Spleen (tissue), 11 donors: ENCODE data around the gene PLEKHM2. TPM values are rescaled to one million over a fixed set of nuclear protein-coding genes. Genes with fewer than 3 reads are reported as not detected.
A peak's percentile ranks its signal among the peaks of the same experiment; 100 is the strongest.

ENCODE experiments used
- DNase-seq: peaks from one replicate; pipeline ENCODE4 v3.0.0-alpha.2; 2020
- H3K27ac ChIP-seq, 8 donors: fragments of 200-600 bp; sonication (generic) in 7 of 8; 1 replicate in 4 of 8; 2 replicates in 4 of 8; pipeline versions ENCODE4 v1.5.0 to v1.8.0; 2016 to 2021; ENCODE audit warnings: inconsistent platforms in 4 of 8, mild to moderate bottlenecking in 4 of 8, moderate library complexity in 1 of 8
- H3K27me3 ChIP-seq, 7 donors: fragments of 200-600 bp; sonication (generic) in 6 of 7; replicated peaks in 1 of 7; 1 replicate in 4 of 7; 2 replicates in 3 of 7; pipeline versions ENCODE4 v1.5.0 to v1.8.0; 2016 to 2021; ENCODE audit warnings: inconsistent platforms in 3 of 7, mild to moderate bottlenecking in 1 of 7
- H3K36me3 ChIP-seq, 6 donors: fragments of 200-600 bp; sonication (generic) in 5 of 6; 1 replicate in 4 of 6; 2 replicates in 2 of 6; pipeline versions ENCODE4 v1.5.0 to v1.8.0; 2016 to 2021; ENCODE audit warnings: inconsistent platforms in 2 of 6
- H3K4me1 ChIP-seq, 6 donors: fragments of 200-600 bp; sonication (generic) in 5 of 6; 1 replicate in 3 of 6; 2 replicates in 3 of 6; pipeline versions ENCODE4 v1.5.0 to v1.8.0; 2016 to 2021; ENCODE audit warnings: inconsistent platforms in 3 of 6
- H3K4me3 ChIP-seq, 8 donors: fragments of 200-600 bp; sonication (generic) in 7 of 8; 1 replicate in 4 of 8; 2 replicates in 4 of 8; pipeline versions ENCODE4 v1.5.0 to v1.8.0; 2016 to 2021; ENCODE audit warnings: inconsistent platforms in 4 of 8, mild to moderate bottlenecking in 4 of 8, moderate library complexity in 2 of 8
- H3K9me3 ChIP-seq, 8 donors: fragments of 200-600 bp; sonication (generic) in 7 of 8; 1 replicate in 4 of 8; 2 replicates in 4 of 8; pipeline versions ENCODE4 v1.5.0 to v1.8.0; 2016 to 2021; ENCODE audit warnings: inconsistent platforms in 4 of 8
- CTCF ChIP-seq, 11 experiments: fragments of 200-600 bp in 7 of 11; fragments of 450-650 bp in 4 of 11; sonication (generic) in 4 of 11; IDR thresholded peaks in 8 of 11; conservative IDR thresholded peaks in 3 of 11; 1 replicate in 7 of 11; 2 replicates in 4 of 11; pipeline versions ENCODE4 v1.4.0 to v1.8.0; 2016 to 2021; ENCODE audit warnings: antibody characterized with exemption in 11 of 11, inconsistent platforms in 4 of 11, mild to moderate bottlenecking in 1 of 11
- POLR2A ChIP-seq, 3 donors: fragments of 450-650 bp; IDR thresholded peaks; one replicate each; pipeline ENCODE4 v1.5.1; 2017; ENCODE audit warnings: antibody characterized with exemption in 3 of 3, mild to moderate bottlenecking in 1 of 3
- POLR2AphosphoS5 ChIP-seq, 3 donors: sonication (generic); formaldehyde crosslinking; IDR thresholded peaks; one replicate each; pipeline ENCODE4 v1.5.1; 2017; ENCODE audit warnings: antibody characterized with exemption in 3 of 3
- WGBS, 5 donors: extraction: QIAGEN DNeasy Blood & Tissue Kit in 3 of 5; methylation state at CpG; one replicate each; pipeline versions ENCODE4 v1.1.5 to v1.1.7; 2013 to 2018; 5-methylcytosine and 5-hydroxymethylcytosine counted together
- intact Hi-C: fragments of 100-400 bp; cut with DNase I; formaldehyde crosslinking; loops from one replicate; pipeline ENCODE4 v1.15.0; 2023; ENCODE audit warnings: low total_unique reads
- polyA plus RNA-seq, 3 donors: library from polyadenylated mRNA; stranded (reverse); fragments of 200-250 nt; gene quantifications; one replicate each; pipeline ENCODE4 v1.2.1, GENCODE V29; 2013
- total RNA-seq, 7 donors: library from RNA; depleted of rRNA in 3 of 7; stranded (reverse); fragments of >200 nt in 3 of 7; fragmentation: NEBNext Ultra II Directional in 4 of 7; extraction: Animal tissue kit (Norgen Biotek cat#: 25700) in 4 of 7; gene quantifications; one replicate each; pipeline versions ENCODE4 v1.1.0 to v1.2.1, GENCODE V29; 2016 to 2021
- donor health status: healthy with polysubstance abuse.
- donor health status: DM: no; HTN: no; CAD: no; lungs with moderate emphysema.
- donor health status: DM: no; HTN: no; CAD: no.
- donor health status: Bipolar disorder and iron deficiency.
- donor health status: healthy.
- donor health status: DM: no; HTN: no; CAD: no.
- donor health status: DM: yes; HTN: yes; CAD: no.

PLEKHM2 gene
- total and polyA plus RNA-seq, 10 donors = 25.9 to 96.0 (median 60.6) TPM

GRCh38 chr1:15764269-15764764, 80.2 kb downstream of the PLEKHM2 start:
- peaks cover 2 to 49% (median 21%) of the 10 kb centered on the region in 6 donors for H3K4me1 ChIP-seq
- DNase-seq = no peak
- TF ChIP-seq CTCF (IDR thresholded peaks at IDR 0.05 in 8 of 11, conservative IDR thresholded peaks at IDR 0.05 in 3 of 11) = no peak
- TF ChIP-seq POLR2A (IDR thresholded peaks at IDR 0.05) = no peak
- TF ChIP-seq POLR2AphosphoS5 (IDR thresholded peaks at IDR 0.05) = no peak
- H3K9me3 ChIP-seq = no peaks in the 10 kb centered on the region
- no peak overlapping the region for H3K4me3 ChIP-seq
- H3K27me3 ChIP-seq = peaks cover 0 to 35% (median 10%) of the 10 kb centered on the region in 7 donors
- H3K27ac ChIP-seq = peak overlapping the region in 3 of 8 donors; percentile 9 to 22 (median 17)
- WGBS, 5 donors = 59 to 66% (median 64%) methylated on average over 10 of the region's 10 CpGs
- intact Hi-C loops = no loop called here
- peaks cover 0 to 29% (median 0%) of the 10 kb centered on the region in 6 donors for H3K36me3 ChIP-seq

DNA sequence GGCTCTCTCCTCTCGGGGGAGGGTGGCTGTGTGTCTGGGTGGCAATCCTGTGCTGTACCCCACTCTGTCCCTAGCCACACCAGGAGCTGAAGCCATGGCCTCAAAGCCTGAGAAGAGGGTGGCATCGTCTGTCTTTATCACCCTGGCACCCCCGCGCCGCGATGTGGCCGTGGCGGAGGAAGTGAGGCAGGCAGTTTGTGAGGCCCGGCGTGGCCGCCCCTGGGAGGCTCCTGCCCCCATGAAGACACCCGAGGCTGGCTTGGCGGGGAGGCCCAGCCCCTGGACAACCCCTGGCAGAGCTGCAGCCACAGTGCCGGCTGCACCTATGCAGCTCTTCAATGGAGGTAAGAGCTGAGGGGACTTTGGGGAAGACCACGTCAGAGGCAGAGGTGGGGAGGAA, 80.8 kb downstream of the PLEKHM2 start:
- H3K9me3 ChIP-seq = no peaks in the 10 kb centered on the region
- no peak for DNase-seq
- peaks cover 0 to 43% (median 17%) of the 10 kb centered on the region in 6 donors for H3K4me1 ChIP-seq
- peak overlapping the region in 3 of 8 donors; percentile 9 to 22 (median 17) for H3K27ac ChIP-seq
- no peak overlapping the region for H3K4me3 ChIP-seq
- intact Hi-C loops = no loop called here
- TF ChIP-seq CTCF (IDR thresholded peaks at IDR 0.05 in 8 of 11, conservative IDR thresholded peaks at IDR 0.05 in 3 of 11) (no peak), POLR2AphosphoS5 (IDR thresholded peaks at IDR 0.05) (no peak), POLR2A (IDR thresholded peaks at IDR 0.05) (no peak)
- H3K36me3 ChIP-seq = peaks cover 0 to 29% (median 0%) of the 10 kb centered on the region in 6 donors
- H3K27me3 ChIP-seq = peaks cover 0 to 34% (median 4%) of the 10 kb centered on the region in 7 donors
- WGBS, 5 donors = 71 to 87% (median 81%) methylated on average over 8 to 15 of the region's 15 CpGs

DNA sequence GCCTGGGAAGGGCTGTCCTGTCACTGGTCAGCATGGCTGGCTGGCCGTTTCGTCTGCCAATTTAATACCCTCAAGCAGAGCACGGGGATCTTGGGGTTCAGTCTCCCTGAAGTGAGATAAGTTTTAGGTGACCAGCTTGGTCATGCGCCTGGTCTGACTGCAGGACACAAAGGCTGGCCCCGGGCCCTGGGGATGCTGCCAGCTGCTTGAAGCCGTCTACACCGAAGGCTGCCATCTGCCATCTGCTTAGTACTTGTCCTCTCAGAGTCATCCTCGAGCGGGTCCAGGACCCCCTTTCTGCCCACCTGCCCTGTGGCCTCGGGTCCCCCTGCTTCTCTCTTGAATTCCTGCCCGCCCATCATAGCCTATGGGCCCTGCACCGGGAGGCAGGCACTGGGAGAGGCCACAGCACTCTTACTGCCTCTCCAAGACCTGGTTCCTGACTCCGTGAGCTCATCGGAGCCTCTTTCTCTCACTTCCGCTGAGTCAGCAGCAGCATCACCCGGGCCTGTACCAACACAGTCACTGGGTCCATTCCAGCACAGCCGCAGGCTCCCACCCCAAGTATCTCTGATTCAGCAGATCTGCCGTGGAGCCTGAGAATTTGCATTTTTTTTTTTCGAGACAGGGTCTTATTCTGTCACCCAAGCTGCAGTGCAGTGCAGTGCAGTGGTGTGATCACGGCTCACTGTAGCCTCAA, 81.5 kb downstream of the PLEKHM2 start:
- no peak for DNase-seq
- intact Hi-C loops = no loop called here

More for the DNA sequence above, 81.5 kb downstream of the PLEKHM2 start:
- H3K27ac ChIP-seq = no peak overlapping the region
- H3K4me3 ChIP-seq = no peak overlapping the region
- H3K36me3 ChIP-seq = peaks cover 0 to 33% (median 0%) of the 10 kb centered on the region in 6 donors
- 75 to 93% (median 86%) methylated on average over 20 of the region's 20 CpGs for WGBS, 5 donors
- peaks cover 0 to 34% (median 2%) of the 10 kb centered on the region in 7 donors for H3K27me3 ChIP-seq
- H3K4me1 ChIP-seq = peaks cover 0 to 36% (median 13%) of the 10 kb centered on the region in 6 donors
- H3K9me3 ChIP-seq = no peaks in the 10 kb centered on the region
- TF ChIP-seq POLR2AphosphoS5 (IDR thresholded peaks at IDR 0.05) (no peak), POLR2A (IDR thresholded peaks at IDR 0.05) (no peak), CTCF (IDR thresholded peaks at IDR 0.05 in 8 of 11, conservative IDR thresholded peaks at IDR 0.05 in 3 of 11) (no peak)
